ENCODE measurements around the gene REX1BD. TPM values are rescaled to one million over a fixed set of nuclear protein-coding genes. Genes with fewer than 3 reads are reported as not detected.

REX1BD gene
- total RNA-seq, 1 donor from 2014 or later: 47.4 TPM

GRCh38 chr19:18558604-18559003 lies 30.0 kb upstream of the REX1BD start:
- H3K27ac ChIP-seq (ENCODE audit: low read depth, low read length): peak overlapping the region; percentile 65
- Mint-ChIP-seq H3K27me3 (ENCODE audit: low read depth, unreplicated experiment) (no peaks in the 10 kb centered on the region), H3K27ac (ENCODE audit: unreplicated experiment) (peak overlapping the region; percentile 94), H3K9me3 (ENCODE audit: unreplicated experiment) (no peaks in the 10 kb centered on the region), H3K4me3 (ENCODE audit: unreplicated experiment) (peak overlapping the region; percentile 97), H3K36me3 (ENCODE audit: low read depth, unreplicated experiment) (peaks cover 8% of the 10 kb centered on the region), H3K4me1 (ENCODE audit: low read depth, unreplicated experiment) (peaks cover 6% of the 10 kb centered on the region)
- H3K4me2 ChIP-seq (ENCODE audit: low read length): peak overlapping the region; percentile 98
- H3K9me3 ChIP-seq (ENCODE audit: insufficient read depth, low read depth, low read length): no peaks in the 10 kb centered on the region
- FAIRE-seq: no peak
- no peak for DNase-seq (ENCODE audit: low read depth)
- peaks cover 4% of the 10 kb centered on the region for H3K36me3 ChIP-seq (ENCODE audit: insufficient read depth, low read length)
- TF ChIP-seq CTCF (IDR thresholded peaks at IDR 0.05; ENCODE audit: insufficient read depth, low read depth, low read length): no peak
- TF ChIP-seq EZH2 (IDR thresholded peaks at IDR 0.05; ENCODE audit: insufficient read depth, low read length): no peak
- H2AFZ ChIP-seq (ENCODE audit: low read depth, low read length): no peak overlapping the region
- peak overlapping the region; percentile 91 for H3K4me3 ChIP-seq (ENCODE audit: insufficient read depth, low read depth, low read length)
- H4K20me1 ChIP-seq (ENCODE audit: insufficient read depth, low read length): peaks cover 14% of the 10 kb centered on the region
- peaks cover 42% of the 10 kb centered on the region for H3K79me2 ChIP-seq (ENCODE audit: insufficient read depth, low read length)
- H3K4me1 ChIP-seq (ENCODE audit: insufficient read depth, low read length): peaks cover 9% of the 10 kb centered on the region
- peak overlapping the region; percentile 94 for H3K9ac ChIP-seq (ENCODE audit: low read length)
- no peaks in the 10 kb centered on the region for H3K27me3 ChIP-seq (ENCODE audit: insufficient read depth, low read length)

- Histone ChIP-seq H3K9ac (ENCODE audit: low read length) (no peak overlapping the region), H3K4me3 (ENCODE audit: insufficient read depth, low read depth, low read length) (no peak overlapping the region), H3K4me1 (ENCODE audit: insufficient read depth, low read length) (peaks cover 9% of the 10 kb centered on the region), H4K20me1 (ENCODE audit: insufficient read depth, low read length) (peaks cover 14% of the 10 kb centered on the region), H3K79me2 (ENCODE audit: insufficient read depth, low read length) (peaks cover 42% of the 10 kb centered on the region), H3K9me3 (ENCODE audit: insufficient read depth, low read depth, low read length) (no peaks in the 10 kb centered on the region), H2AFZ (ENCODE audit: low read depth, low read length) (no peak overlapping the region), H3K4me2 (ENCODE audit: low read length) (no peak overlapping the region), H3K27me3 (ENCODE audit: insufficient read depth, low read length) (no peaks in the 10 kb centered on the region), H3K36me3 (ENCODE audit: insufficient read depth, low read length) (peaks cover 6% of the 10 kb centered on the region), H3K27ac (ENCODE audit: low read depth, low read length) (no peak overlapping the region)
- Mint-ChIP-seq H3K36me3 (ENCODE audit: low read depth, unreplicated experiment) (peaks cover 8% of the 10 kb centered on the region), H3K27ac (ENCODE audit: unreplicated experiment) (no peak overlapping the region), H3K4me3 (ENCODE audit: unreplicated experiment) (peak overlapping the region; percentile 97), H3K27me3 (ENCODE audit: low read depth, unreplicated experiment) (no peaks in the 10 kb centered on the region), H3K4me1 (ENCODE audit: low read depth, unreplicated experiment) (peaks cover 6% of the 10 kb centered on the region), H3K9me3 (ENCODE audit: unreplicated experiment) (no peaks in the 10 kb centered on the region)
- DNase-seq (ENCODE audit: low read depth) (no peak), FAIRE-seq (no peak)
- no peak for TF ChIP-seq EZH2 (IDR thresholded peaks at IDR 0.05; ENCODE audit: insufficient read depth, low read length)
- no peak for TF ChIP-seq CTCF (IDR thresholded peaks at IDR 0.05; ENCODE audit: insufficient read depth, low read depth, low read length)
Measured at GRCh38 chr19:18559685-18560084, 28.9 kb upstream of the REX1BD start.

DNA sequence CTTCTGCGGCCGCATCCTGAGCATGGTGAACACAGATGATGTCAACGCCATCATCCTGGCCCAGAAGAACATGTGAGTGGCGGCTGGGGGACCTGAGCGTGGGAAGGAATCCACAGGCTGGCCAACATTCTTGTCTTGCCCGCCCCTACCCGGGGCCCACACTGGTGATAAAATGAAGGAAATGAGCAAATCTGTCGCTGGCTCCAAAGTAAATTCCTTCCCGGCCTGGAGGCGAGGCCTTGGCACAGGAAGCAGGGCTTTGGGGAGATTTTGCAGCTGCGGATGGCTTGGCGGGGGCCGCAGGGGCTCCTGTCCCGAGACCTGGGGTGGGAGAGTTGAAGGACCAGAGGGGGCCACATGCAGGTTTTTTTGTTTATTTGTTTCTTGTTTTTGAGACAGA lies 26.5 kb upstream of the REX1BD start:
- FAIRE-seq: no peak

More for the DNA sequence above, 26.5 kb upstream of the REX1BD start:
- H3K36me3 ChIP-seq (ENCODE audit: insufficient read depth, low read length): peaks cover 13% of the 10 kb centered on the region
- H3K4me3 ChIP-seq (ENCODE audit: insufficient read depth, low read depth, low read length): no peak overlapping the region
- no peak overlapping the region for H3K27ac ChIP-seq (ENCODE audit: low read depth, low read length)
- peaks cover 14% of the 10 kb centered on the region for H4K20me1 ChIP-seq (ENCODE audit: insufficient read depth, low read length)
- H3K9me3 ChIP-seq (ENCODE audit: insufficient read depth, low read depth, low read length): no peaks in the 10 kb centered on the region
- H3K9ac ChIP-seq (ENCODE audit: low read length): no peak overlapping the region
- Mint-ChIP-seq H3K4me3 (ENCODE audit: unreplicated experiment) (no peak overlapping the region), H3K4me1 (ENCODE audit: low read depth, unreplicated experiment) (peaks cover 6% of the 10 kb centered on the region), H3K27ac (ENCODE audit: unreplicated experiment) (no peak overlapping the region), H3K27me3 (ENCODE audit: low read depth, unreplicated experiment) (no peaks in the 10 kb centered on the region), H3K36me3 (ENCODE audit: low read depth, unreplicated experiment) (peaks cover 8% of the 10 kb centered on the region), H3K9me3 (ENCODE audit: unreplicated experiment) (no peaks in the 10 kb centered on the region)
- peak; percentile 47 for DNase-seq (ENCODE audit: low read depth)
- peaks cover 9% of the 10 kb centered on the region for H3K4me1 ChIP-seq (ENCODE audit: insufficient read depth, low read length)
- no peaks in the 10 kb centered on the region for H3K27me3 ChIP-seq (ENCODE audit: insufficient read depth, low read length)
- H2AFZ ChIP-seq (ENCODE audit: low read depth, low read length): no peak overlapping the region
- H3K4me2 ChIP-seq (ENCODE audit: low read length): no peak overlapping the region
- no peak for TF ChIP-seq CTCF (IDR thresholded peaks at IDR 0.05; ENCODE audit: insufficient read depth, low read depth, low read length)
- no peak for TF ChIP-seq EZH2 (IDR thresholded peaks at IDR 0.05; ENCODE audit: insufficient read depth, low read length)
- peaks cover 42% of the 10 kb centered on the region for H3K79me2 ChIP-seq (ENCODE audit: insufficient read depth, low read length)

Measured in astrocyte (in vitro differentiated cells and primary cell).